Sigmoid colon (tissue), 4 donors: Measurements from ENCODE around the gene FLNA.
"Not testable (repeated sequence)": the region's sequence is repeated elsewhere in the genome, so short reads cannot be mapped to it uniquely, and the experiment has no call there.

Source experiments
- EP300 ChIP-seq, 4 donors: sonication (generic); formaldehyde crosslinking; IDR thresholded peaks; one replicate each; pipeline ENCODE4 v1.6.1; 2017; ENCODE audit warnings: antibody characterized with exemption in 4 of 4
- POLR2A ChIP-seq, 2 donors: fragments of 450-650 bp; IDR thresholded peaks; one replicate each; pipeline ENCODE4 v1.6.1; 2016; ENCODE audit warnings: antibody characterized with exemption in 2 of 2, mild to moderate bottlenecking in 2 of 2, moderate library complexity in 2 of 2
- POLR2AphosphoS5 ChIP-seq, 4 donors: sonication (generic); formaldehyde crosslinking; IDR thresholded peaks; one replicate each; pipeline ENCODE4 v1.6.1; 2017; ENCODE audit warnings: antibody characterized with exemption in 4 of 4
- TF ChIP-seq, protein P1 (sequence below), 4 experiments: fragments of 450-650 bp in 3 of 4; fragments of 200-600 bp in 1 of 4; IDR thresholded peaks; one replicate each; pipeline ENCODE4 v1.5.1; 2016 to 2019; ENCODE audit warnings: antibody characterized with exemption in 4 of 4, mild to moderate bottlenecking in 3 of 4, moderate library complexity in 2 of 4

DNA sequence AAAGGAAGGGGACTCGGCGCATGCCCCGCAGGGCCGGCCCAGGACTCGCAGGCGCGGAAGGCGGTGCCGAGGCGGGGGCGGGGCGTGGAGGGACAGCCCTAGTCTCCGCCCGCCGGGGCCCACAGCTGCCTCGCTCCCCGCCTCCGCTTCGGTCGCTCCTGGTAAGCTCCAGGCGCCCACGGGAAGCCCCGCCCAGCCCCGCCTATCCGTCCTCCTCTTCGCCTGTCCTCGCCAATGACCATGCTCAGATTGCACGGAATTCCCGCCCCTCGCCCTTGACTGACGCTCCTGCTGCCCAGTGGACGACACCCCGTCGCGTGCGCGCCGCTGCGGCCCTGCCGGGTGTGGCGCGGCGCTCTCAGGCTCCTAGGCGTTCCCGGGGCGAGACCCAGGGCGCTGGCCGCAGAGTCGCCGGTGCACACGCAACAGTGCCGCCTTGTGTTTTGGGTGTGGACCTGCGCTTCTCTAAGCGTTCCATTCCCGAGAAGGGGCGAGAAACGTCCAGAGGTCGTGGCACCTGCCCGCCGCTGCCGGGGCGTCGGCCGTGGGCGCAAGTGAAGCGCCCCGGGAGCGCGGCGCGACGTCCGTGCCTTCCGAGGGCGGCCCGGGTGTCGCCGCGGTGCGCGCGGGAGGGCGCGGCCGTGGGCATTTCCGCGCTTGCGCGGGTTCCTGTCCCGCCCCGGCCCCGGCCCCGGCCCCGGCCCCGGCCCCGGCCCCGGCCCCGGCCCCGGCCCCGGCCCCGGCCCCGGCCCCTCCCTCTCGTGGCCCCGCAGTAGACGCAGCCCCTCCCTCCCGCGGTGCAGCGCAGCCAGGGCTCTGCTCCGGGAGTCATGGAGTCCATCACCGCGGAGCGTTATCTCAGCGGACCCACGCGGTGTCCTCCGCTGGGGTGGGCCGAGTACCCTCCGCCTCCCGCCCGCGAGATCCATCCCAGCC lies 15.6 kb upstream of the FLNA start:
- TF ChIP-seq, protein P1, sequence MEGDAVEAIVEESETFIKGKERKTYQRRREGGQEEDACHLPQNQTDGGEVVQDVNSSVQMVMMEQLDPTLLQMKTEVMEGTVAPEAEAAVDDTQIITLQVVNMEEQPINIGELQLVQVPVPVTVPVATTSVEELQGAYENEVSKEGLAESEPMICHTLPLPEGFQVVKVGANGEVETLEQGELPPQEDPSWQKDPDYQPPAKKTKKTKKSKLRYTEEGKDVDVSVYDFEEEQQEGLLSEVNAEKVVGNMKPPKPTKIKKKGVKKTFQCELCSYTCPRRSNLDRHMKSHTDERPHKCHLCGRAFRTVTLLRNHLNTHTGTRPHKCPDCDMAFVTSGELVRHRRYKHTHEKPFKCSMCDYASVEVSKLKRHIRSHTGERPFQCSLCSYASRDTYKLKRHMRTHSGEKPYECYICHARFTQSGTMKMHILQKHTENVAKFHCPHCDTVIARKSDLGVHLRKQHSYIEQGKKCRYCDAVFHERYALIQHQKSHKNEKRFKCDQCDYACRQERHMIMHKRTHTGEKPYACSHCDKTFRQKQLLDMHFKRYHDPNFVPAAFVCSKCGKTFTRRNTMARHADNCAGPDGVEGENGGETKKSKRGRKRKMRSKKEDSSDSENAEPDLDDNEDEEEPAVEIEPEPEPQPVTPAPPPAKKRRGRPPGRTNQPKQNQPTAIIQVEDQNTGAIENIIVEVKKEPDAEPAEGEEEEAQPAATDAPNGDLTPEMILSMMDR (IDR thresholded peaks at IDR 0.05): not testable (repeated sequence)
- not testable (repeated sequence) for TF ChIP-seq EP300, POLR2AphosphoS5, POLR2A (IDR thresholded peaks at IDR 0.05)
